HK-2 (cell line): ENCODE data around the gene PPP1R36.
"Not testable (repeated sequence)": the region's sequence is repeated elsewhere in the genome, so short reads cannot be mapped to it uniquely, and the experiment has no call there.

Source experiments
- DNase-seq: peaks from one replicate; pipeline ENCODE4 v3.0.0-alpha.2; 2018; ENCODE audit not compliant: unreplicated experiment

Gene PPP1R36

GRCh38 chr14:64520699-64521098 is 29.1 kb upstream of the PPP1R36 start:
- no peak for DNase-seq

DNA sequence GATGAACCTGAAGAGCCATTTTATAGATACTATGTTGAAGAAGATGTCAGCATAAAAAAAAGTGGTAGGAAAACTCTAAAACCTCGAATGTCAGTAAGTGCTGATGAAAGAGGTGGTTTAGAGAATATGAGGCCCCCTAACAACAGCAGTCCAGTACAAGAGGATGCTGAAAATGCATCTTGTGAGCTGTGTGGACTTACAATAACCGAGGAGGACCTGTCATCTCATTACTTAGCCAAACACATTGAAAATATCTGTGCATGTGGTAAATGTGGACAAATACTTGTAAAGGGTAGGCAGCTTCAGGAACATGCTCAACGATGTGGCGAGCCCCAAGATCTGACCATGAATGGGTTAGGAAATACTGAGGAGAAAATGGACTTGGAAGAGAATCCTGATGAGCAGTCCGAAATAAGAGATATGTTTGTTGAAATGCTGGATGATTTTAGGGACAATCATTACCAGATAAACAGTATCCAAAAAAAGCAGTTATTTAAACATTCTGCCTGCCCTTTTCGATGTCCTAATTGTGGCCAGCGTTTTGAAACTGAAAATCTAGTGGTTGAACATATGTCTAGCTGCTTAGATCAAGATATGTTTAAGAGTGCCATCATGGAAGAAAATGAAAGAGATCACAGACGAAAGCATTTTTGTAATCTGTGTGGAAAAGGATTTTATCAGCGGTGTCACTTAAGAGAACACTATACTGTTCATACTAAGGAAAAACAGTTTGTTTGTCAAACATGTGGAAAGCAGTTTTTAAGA is 27.0 kb upstream of the PPP1R36 start:
- DNase-seq = no peak

- no peak for DNase-seq
These were observed 24.4 kb upstream of the PPP1R36 start for GRCh38 chr14:64525354-64525753.

DNA sequence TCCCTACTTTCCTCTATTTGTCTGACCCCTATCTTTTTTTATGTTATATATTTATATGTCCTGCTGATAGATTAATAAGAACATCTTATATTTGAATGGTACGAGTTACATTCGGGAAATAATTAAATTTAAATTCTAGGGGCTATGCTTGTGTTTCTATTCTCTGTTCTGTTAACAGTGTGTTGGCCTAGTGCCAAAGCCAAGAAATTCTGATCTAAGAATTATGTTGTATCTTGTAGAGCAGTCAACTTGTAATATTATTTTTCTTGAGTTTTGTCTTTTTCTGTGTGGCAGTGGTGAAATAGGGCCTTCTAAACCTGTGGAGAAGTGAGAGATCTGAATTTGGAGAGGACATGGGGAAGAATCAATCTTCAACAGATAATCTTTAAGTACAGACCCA is 18.2 kb upstream of the PPP1R36 start:
- no peak for DNase-seq

- no peak for DNase-seq
These were observed 13.1 kb upstream of the PPP1R36 start for GRCh38 chr14:64536488-64537245.

DNA sequence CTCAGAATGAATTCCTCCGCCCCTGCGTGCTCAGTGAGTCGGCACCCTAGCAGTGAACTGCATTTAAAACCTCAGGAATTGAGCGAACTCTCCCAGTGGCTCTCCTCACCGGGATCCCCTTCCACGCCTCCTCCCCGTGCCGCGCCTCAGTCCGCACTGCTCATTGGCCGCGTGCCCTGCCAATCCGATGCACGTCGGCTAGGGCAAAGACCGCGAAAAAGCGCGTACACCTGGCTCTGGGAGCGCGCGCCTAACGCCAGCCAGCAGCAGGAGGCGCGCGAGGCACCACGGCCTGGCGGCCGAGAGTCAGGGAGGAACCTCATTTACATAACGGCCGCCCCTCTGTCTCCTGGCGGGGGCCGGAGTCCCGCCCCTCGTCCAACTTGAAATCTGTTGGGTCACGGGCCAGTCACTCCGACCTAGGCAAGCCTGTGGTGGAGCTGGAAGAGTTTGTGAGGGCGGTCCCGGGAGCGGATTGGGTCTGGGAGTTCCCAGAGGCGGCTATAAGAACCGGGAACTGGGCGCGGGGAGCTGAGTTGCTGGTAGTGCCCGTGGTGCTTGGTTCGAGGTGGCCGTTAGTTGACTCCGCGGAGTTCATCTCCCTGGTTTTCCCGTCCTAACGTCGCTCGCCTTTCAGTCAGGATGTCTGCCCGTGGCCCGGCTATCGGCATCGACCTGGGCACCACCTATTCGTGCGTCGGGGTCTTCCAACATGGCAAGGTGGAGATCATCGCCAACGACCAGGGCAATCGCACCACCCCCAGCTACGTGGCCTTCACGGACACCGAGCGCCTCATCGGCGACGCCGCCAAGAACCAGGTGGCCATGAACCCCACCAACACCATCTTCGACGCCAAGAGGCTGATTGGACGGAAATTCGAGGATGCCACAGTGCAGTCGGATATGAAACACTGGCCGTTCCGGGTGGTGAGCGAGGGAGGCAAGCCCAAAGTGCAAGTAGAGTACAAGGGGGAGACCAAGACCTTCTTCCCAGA is 9.3 kb upstream of the PPP1R36 start, which contains the start of gene HSPA2:
Gene HSPA2, plus strand, starts transcription at position 534 of the 995 bp plus-strand sequence. Its CDS starts 109 bp downstream, at position 643.
- peak; percentile 99 for DNase-seq

DNA sequence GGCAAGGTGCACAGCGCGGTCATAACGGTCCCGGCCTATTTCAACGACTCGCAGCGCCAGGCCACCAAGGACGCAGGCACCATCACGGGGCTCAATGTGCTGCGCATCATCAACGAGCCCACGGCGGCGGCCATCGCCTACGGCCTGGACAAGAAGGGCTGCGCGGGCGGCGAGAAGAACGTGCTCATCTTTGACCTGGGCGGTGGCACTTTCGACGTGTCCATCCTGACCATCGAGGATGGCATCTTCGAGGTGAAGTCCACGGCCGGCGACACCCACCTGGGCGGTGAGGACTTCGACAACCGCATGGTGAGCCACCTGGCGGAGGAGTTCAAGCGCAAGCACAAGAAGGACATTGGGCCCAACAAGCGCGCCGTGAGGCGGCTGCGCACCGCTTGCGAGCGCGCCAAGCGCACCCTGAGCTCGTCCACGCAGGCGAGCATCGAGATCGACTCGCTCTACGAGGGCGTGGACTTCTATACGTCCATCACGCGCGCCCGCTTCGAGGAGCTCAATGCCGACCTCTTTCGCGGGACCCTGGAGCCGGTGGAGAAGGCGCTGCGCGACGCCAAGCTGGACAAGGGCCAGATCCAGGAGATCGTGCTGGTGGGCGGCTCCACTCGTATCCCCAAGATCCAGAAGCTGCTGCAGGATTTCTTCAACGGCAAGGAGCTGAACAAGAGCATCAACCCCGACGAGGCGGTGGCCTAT is 8.3 kb upstream of the PPP1R36 start:
- DNase-seq = no peak

DNA sequence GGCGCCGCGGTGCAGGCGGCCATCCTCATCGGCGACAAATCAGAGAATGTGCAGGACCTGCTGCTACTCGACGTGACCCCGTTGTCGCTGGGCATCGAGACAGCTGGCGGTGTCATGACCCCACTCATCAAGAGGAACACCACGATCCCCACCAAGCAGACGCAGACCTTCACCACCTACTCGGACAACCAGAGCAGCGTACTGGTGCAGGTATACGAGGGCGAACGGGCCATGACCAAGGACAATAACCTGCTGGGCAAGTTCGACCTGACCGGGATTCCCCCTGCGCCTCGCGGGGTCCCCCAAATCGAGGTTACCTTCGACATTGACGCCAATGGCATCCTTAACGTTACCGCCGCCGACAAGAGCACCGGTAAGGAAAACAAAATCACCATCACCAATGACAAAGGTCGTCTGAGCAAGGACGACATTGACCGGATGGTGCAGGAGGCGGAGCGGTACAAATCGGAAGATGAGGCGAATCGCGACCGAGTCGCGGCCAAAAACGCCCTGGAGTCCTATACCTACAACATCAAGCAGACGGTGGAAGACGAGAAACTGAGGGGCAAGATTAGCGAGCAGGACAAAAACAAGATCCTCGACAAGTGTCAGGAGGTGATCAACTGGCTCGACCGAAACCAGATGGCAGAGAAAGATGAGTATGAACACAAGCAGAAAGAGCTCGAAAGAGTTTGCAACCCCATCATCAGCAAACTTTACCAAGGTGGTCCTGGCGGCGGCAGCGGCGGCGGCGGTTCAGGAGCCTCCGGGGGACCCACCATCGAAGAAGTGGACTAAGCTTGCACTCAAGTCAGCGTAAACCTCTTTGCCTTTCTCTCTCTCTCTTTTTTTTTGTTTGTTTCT is 7.6 kb upstream of the PPP1R36 start:
- DNase-seq = no peak

GRCh38 chr14:64542836-64543201 is 6.9 kb upstream of the PPP1R36 start:
- DNase-seq = no peak

DNA sequence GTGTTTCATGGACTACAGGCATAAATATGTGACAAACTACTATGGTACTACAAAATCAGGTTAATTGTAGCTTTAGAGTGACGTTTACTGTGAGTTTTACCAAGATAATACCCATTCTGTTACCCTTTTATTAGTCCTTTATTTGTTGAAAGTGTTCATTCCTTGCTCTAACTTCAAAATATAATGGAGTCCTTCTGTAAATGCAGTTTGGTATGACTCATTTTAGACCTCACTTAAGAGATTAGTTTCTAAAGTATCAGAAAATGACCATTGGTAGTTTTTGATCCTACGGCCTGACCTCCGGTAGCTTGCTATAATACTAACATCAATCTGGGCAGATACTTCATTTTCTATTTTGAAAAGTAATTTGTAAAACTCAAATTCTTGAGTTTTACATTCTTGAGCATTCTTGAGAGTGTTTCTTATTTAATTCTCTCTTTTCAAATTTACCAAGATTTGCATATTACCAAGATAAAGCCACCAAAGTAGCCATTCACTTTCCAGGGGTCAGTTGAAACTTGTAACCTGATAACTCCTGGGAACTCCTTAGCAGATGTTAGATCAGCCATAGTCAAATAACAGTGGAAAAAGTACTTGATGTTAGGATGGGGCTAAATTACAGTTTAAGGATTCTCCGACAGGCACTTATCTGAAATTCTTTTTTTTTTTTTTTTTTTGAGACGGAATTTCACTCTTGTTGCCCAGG is 5.0 kb upstream of the PPP1R36 start:
- no peak for DNase-seq

GRCh38 chr14:64549016-64549415 is 745 bp upstream of the PPP1R36 start:
- no peak for DNase-seq

- DNase-seq = no peak
These were observed 1.0 kb downstream of the PPP1R36 start for GRCh38 chr14:64550621-64551333.

GRCh38 chr14:64554556-64554955 is 4.8 kb downstream of the PPP1R36 start:
- DNase-seq = no peak

DNA sequence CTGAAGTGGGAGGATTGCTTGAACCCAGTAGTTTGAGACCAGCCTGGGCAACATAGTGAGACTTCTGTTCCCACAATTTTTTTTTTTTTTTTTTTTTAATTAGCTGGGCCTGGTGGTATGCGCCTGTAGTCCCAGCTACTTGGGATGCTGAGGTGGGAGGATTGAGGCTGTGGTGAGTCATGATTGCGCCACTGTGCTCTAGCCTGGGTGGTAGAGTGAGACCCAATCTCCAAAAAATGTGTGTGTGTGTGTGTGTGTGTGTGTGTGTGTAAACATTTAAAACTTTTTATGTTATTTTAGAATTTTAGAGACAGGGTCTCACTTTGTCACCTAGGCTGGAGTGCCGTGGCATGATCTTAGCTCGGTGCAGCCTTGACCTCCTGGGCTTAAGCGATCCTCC is 6.8 kb downstream of the PPP1R36 start:
- DNase-seq = no peak

- DNase-seq = not testable (repeated sequence)
These were observed 8.5 kb downstream of the PPP1R36 start for GRCh38 chr14:64558216-64558615.

DNA sequence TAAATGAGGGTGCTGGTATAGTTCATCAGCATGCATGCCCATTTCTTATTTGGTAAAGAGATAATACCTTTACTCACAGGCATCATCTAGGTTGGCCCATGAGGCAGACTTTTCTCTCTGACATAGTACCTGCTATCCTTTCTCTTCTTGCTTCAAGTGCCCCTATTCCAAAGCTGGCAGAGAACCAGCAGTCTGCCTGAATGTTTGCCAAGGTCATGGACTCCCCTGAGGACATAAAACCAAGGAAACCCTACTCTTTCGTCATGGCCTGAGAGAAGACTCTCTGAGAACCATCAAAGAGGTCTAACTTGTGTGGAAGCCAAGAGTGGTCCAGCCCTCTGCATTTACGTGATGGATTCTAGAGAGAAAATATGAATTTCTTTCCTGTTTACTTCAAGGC is 11.9 kb downstream of the PPP1R36 start:
- no peak for DNase-seq

DNA sequence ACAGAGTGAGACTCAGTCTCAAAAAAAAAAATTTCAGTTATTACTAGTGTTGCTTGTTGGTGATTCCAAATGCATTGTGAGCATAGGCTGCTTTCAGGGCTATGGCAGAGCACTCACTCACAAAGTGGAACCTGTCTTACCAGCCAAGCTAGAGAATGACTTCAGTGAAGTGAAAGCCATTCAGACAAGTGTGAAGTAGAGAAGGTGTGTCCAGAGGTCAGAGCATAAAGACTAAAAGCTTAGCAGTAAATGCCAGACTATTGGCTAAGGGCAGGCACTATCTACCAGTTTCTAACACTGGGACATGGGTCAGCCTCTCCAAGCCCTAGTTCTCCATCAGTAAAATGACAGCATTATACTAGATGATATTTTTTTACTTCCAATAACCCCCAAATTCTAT is 12.7 kb downstream of the PPP1R36 start:
- DNase-seq = no peak

DNA sequence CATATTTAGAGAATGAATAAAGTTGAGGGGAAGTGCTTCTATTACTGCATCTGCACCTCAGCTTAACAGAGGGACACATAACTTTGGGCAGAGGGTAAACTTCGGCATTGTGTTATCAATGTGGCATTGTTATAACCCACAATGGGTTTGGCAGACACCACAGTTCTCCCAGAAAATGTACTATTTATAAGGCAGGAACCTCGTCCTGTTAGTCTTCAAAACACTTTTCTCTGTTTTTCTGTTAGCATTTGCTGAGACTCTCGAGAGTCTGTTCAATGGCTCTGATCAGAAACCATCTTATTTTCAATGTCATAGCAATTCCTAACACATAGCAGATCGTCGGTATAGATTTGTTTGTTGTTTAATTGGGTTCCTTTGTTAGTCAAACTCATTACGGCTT is 13.9 kb downstream of the PPP1R36 start:
- no peak for DNase-seq

DNA sequence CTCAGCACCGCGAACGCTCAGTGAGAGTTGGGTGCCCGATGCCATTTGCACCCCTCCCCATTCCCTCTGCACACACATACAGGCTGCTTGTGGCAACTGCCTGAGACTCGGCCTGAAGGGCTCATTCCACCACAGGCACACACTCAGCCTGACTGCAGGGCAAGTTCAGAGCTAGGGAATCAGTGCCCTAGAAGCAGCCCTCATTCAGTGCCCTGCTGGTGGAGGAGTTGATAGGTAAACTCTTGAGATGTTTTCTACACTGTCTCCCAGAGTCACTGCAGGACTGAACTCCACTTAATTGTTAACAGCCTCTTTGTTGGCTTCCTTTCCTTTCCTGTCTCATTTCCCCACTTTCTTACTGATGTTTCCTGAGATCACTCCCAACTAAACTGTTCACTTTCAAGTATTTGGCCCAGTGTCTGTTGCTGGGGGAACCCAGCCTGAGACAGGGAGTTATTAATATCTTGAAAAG is 16.9 kb downstream of the PPP1R36 start:
- DNase-seq = no peak
